Activated naive CD8-positive, alpha-beta T cell treated with anti-CD3 and anti-CD28 coated beads for 36 hours (primary cell): ENCODE measurements around the gene RBPMS2. TPM values are rescaled to one million over a fixed set of nuclear protein-coding genes. Genes with fewer than 3 reads are reported as not detected.
"Not testable (repeated sequence)": the region's sequence is repeated elsewhere in the genome, so short reads cannot be mapped to it uniquely, and the experiment has no call there.

Source experiments
- DNase-seq: peaks from one replicate; pipeline ENCODE4 v3.0.0; 2021
- H3K27ac Mint-ChIP-seq: one replicate; pipeline ENCODE4 v1.8.0; 2022; ENCODE audit warnings: mild to moderate bottlenecking, moderate library complexity, mixed read lengths
- H3K27me3 Mint-ChIP-seq: one replicate; pipeline ENCODE4 v1.8.0; 2022; ENCODE audit warnings: mild to moderate bottlenecking, mixed read lengths
- H3K36me3 Mint-ChIP-seq: one replicate; pipeline ENCODE4 v1.8.0; 2021; ENCODE audit warnings: mild to moderate bottlenecking, mixed read lengths
- H3K4me1 Mint-ChIP-seq: one replicate; pipeline ENCODE4 v1.8.0; 2021; ENCODE audit warnings: mixed read lengths
- H3K4me3 Mint-ChIP-seq: one replicate; pipeline ENCODE4 v1.8.0; 2022; ENCODE audit warnings: mild to moderate bottlenecking, moderate library complexity, mixed read lengths
- H3K9me3 Mint-ChIP-seq: one replicate; pipeline ENCODE4 v1.8.0; 2022; ENCODE audit warnings: mixed read lengths
- total RNA-seq, 2 experiments: library from RNA; stranded (reverse); gene quantifications; one replicate each; pipeline ENCODE4 v1.2.3, GENCODE V29; 2021

Gene RBPMS2
- total RNA-seq, 2 experiments from 2014 or later = not detected

DNA sequence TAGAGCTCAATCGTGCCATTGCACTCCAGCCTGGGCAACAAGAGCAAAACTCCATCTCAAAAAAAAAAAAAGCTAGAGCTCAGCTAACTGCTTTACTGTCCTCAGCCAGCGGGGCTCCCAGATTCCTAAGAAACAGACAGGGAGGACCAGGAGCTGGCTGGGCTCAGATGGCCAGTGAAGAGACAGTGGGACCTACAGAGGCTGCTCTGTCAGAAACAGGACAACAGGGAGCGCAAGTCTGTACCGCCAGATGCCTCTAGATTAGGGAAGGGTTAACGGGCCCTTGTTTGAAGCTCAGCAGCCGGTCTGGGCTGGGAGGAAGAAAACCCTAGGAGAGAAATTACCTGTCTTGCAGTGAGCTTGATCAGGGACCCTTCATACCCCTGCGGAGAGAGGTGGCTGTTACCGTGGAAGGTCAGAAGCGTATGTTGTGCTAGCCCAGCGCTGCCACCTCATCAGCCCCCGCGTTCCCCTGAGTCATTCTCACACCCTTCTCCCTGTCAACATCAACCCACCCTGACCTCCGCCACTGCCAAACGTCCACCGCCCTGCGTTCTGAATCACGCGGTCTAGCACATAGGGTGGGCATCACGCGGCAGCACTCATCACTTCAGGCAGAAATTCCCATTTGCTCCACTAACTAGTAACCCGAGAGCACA, 25.3 kb downstream of the RBPMS2 start:
- no peak overlapping the region for H3K27ac Mint-ChIP-seq
- no peaks in the 10 kb centered on the region for H3K36me3 Mint-ChIP-seq
- no peak overlapping the region for H3K4me3 Mint-ChIP-seq
- no peak for DNase-seq
- no peaks in the 10 kb centered on the region for H3K9me3 Mint-ChIP-seq
- no peaks in the 10 kb centered on the region for H3K27me3 Mint-ChIP-seq
- H3K4me1 Mint-ChIP-seq = no peaks in the 10 kb centered on the region

DNA sequence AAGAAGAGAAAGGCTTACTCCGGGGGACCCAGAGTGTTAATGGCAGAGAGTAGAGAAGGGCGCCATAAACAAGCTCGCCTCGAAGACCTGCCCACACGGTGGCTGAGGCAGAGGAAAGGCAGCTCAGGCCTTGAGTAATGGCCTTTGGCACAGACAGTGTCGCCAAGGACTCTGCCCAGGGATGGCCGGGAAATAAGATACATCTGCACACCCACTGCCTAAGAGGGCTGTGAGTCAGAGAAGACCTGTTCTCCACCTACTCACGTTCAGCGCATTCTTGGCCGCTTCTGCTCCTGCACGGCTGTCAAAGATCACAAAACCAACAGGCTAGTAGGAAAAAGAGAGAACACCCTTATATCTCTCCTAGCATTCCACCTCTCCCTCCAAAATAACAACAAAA, 26.2 kb downstream of the RBPMS2 start:
- no peaks in the 10 kb centered on the region for H3K36me3 Mint-ChIP-seq
- H3K4me3 Mint-ChIP-seq = no peak overlapping the region
- no peak for DNase-seq
- no peaks in the 10 kb centered on the region for H3K9me3 Mint-ChIP-seq
- no peak overlapping the region for H3K27ac Mint-ChIP-seq
- H3K27me3 Mint-ChIP-seq = no peaks in the 10 kb centered on the region
- no peaks in the 10 kb centered on the region for H3K4me1 Mint-ChIP-seq

DNA sequence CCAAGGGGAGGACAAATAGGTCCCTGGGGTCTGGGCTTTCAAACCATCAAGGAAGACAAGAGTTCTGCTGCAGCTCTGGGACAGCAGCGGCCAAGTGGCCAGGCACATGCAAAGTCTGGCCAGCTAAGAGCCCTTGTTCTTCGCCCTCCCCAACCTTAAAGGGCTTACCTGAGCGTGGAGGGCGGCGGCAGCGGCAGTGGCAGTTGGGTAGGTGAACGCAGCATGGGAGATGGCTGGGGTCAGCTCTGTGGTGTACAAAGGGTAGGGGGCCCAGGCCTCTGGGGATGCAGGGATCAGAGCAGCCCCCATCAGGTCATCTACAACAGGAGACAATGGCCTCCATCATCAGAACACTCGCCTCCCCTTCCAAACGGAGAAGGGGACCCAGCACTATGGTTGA, 27.1 kb downstream of the RBPMS2 start:
- Mint-ChIP-seq H3K4me3 (no peak overlapping the region), H3K27me3 (no peaks in the 10 kb centered on the region), H3K4me1 (no peaks in the 10 kb centered on the region), H3K9me3 (no peaks in the 10 kb centered on the region), H3K27ac (no peak overlapping the region), H3K36me3 (no peaks in the 10 kb centered on the region)
- no peak for DNase-seq

DNA sequence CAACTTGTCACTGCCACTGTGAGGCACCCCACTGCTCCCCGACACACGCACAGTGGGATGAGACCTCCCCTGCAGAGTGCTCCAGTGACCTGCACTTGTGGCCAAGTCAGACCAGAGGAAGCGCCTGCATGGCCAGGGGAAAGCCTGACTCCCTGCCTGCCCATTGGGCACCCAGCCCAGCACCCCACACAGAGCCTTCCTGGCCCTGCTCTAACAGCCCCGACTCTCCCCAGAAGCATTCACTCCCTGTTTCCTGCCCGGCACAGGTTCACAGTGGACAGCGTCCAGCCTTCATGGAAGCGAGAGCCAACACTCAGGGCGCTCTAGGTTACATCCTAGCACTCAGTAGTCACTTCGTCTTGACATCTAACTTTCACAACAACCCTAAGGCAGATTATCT, 27.8 kb downstream of the RBPMS2 start:
- no peak for DNase-seq
- Mint-ChIP-seq H3K27me3 (no peaks in the 10 kb centered on the region), H3K4me1 (no peaks in the 10 kb centered on the region), H3K9me3 (no peaks in the 10 kb centered on the region), H3K27ac (no peak overlapping the region), H3K36me3 (no peaks in the 10 kb centered on the region), H3K4me3 (no peak overlapping the region)

DNA sequence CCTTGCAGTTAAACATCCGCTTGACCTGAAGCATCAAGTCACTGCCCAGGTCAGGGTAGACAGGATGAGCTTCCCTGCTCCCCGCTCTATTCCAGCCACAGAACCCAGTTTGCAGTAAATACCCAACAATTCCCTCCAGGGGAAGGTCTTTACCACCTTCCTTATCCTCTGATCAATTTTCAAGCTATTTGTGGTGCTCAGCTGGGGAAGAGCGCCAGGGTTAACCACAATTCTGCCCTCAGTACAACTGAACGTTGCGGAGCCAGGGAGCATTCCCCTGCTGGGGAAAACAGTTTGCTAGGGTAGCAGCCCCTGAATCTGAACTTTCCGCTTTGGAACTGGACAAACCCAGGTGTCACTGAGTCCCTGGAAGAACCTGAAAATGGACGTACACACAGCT, 28.5 kb downstream of the RBPMS2 start:
- Mint-ChIP-seq H3K27ac (no peak overlapping the region), H3K9me3 (no peaks in the 10 kb centered on the region), H3K4me3 (no peak overlapping the region), H3K4me1 (no peaks in the 10 kb centered on the region), H3K36me3 (no peaks in the 10 kb centered on the region), H3K27me3 (no peaks in the 10 kb centered on the region)
- no peak for DNase-seq

DNA sequence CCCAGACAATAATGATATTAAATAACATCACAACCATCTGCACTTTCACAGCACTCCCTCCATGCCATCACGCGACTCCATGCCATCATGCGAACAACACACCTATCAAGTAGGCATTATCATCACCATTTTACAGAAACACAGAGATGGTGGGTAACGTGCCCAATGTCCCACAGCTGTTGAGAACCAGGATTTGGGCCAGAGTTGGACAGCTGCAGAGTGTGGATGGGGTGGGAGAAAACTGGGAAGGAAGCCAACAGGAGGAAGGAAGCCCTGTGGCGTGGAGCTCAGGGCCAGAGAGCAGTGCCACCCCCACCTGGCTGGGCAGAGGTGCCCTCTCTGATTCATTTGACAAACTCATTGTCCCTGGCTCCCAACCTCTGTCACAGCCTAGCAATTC, 29.0 kb downstream of the RBPMS2 start:
- Mint-ChIP-seq H3K4me1 (no peaks in the 10 kb centered on the region), H3K9me3 (no peaks in the 10 kb centered on the region), H3K27ac (no peak overlapping the region), H3K4me3 (no peak overlapping the region), H3K27me3 (no peaks in the 10 kb centered on the region), H3K36me3 (no peaks in the 10 kb centered on the region)
- no peak for DNase-seq

DNA sequence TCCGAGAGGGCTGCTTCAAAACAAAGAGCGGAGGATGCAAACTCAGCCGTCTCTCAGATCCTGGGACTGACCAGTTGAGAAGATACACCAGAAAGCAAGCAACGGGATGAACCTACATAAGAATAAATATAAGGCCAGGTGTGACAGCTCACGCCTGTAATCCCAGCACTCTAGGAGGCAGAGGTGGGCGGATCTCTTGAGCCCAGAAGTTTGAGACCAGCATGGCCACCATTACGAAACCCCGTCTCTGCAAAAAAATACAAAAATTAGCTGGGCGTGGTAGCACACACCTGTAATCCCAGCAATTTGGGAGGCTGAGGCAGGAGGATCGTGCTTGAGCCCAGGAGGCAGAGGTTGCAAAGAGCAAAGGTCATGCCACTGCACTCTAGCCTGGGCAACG, 31.7 kb downstream of the RBPMS2 start:
- Mint-ChIP-seq H3K9me3 (no peaks in the 10 kb centered on the region), H3K4me3 (no peak overlapping the region), H3K4me1 (no peaks in the 10 kb centered on the region), H3K27me3 (no peaks in the 10 kb centered on the region), H3K27ac (no peak overlapping the region), H3K36me3 (no peaks in the 10 kb centered on the region)
- DNase-seq = no peak

DNA sequence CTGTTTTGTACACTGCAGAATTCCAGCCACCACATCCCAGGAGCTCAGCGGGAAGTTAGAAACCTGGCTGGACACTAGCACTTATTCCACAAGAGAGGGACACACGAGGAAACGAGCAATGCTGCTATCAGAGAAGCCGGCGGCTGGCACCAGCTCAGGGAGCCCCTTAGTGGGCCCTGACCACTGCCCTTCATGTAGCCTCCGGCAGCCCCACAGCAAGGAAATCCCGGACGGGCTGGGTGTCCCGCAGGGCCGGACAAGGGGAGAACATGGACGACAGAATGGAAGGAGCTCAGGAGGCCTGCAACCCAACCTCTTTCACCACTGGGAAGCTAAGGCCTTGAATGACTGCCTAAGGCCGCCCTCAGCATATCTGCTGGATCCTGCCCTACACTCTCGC, 32.5 kb downstream of the RBPMS2 start:
- H3K27me3 Mint-ChIP-seq = no peaks in the 10 kb centered on the region
- no peaks in the 10 kb centered on the region for H3K4me1 Mint-ChIP-seq
- H3K36me3 Mint-ChIP-seq = no peaks in the 10 kb centered on the region
- H3K27ac Mint-ChIP-seq = no peak overlapping the region
- no peak for DNase-seq
- no peaks in the 10 kb centered on the region for H3K9me3 Mint-ChIP-seq
- H3K4me3 Mint-ChIP-seq = no peak overlapping the region

DNA sequence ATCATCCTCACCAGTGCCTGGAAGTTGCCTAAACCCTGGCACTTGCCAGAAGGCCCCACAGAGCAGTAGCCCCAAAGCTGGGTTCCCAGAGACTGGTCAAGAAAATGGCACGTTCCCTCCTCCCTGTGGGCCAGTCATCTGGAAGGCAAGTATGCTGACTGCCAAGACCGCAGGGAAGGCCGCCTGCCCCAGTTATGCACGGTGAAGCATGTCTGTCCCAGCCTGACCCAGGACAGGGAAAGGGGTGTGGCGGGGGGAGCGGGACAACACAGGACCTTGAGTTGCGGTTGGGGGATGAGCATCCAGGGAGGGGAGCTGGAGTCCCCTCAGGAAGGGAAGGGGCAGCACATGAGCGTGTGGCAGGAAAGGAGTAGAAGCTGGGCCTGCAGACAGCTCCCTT, 33.0 kb downstream of the RBPMS2 start:
- no peak for DNase-seq
- no peaks in the 10 kb centered on the region for H3K4me1 Mint-ChIP-seq
- no peaks in the 10 kb centered on the region for H3K27me3 Mint-ChIP-seq
- H3K27ac Mint-ChIP-seq = no peak overlapping the region
- H3K9me3 Mint-ChIP-seq = no peaks in the 10 kb centered on the region
- H3K4me3 Mint-ChIP-seq = no peak overlapping the region
- no peaks in the 10 kb centered on the region for H3K36me3 Mint-ChIP-seq

DNA sequence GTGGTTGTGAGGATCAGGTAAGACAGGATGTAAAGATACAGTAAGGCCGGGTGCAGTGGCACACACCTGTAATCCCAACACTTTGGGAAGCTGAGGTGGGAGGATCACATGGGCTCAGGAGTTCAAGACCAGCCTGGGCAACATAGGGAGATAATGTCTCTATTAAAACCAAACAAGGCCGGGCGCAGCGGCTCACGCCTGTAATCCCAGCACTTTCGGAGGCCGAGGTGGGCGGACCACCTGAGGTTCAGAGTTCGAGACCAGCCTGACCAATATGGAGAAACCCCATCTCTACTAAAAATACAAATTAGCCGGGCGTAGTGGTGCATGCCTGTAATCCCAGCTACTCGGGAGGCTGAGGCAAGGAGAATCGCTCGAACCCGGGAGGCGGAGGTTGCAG, 33.7 kb downstream of the RBPMS2 start:
- H3K4me3 Mint-ChIP-seq, H3K27me3 Mint-ChIP-seq, H3K36me3 Mint-ChIP-seq, H3K9me3 Mint-ChIP-seq, H3K4me1 Mint-ChIP-seq, DNase-seq, H3K27ac Mint-ChIP-seq: not testable (repeated sequence)

DNA sequence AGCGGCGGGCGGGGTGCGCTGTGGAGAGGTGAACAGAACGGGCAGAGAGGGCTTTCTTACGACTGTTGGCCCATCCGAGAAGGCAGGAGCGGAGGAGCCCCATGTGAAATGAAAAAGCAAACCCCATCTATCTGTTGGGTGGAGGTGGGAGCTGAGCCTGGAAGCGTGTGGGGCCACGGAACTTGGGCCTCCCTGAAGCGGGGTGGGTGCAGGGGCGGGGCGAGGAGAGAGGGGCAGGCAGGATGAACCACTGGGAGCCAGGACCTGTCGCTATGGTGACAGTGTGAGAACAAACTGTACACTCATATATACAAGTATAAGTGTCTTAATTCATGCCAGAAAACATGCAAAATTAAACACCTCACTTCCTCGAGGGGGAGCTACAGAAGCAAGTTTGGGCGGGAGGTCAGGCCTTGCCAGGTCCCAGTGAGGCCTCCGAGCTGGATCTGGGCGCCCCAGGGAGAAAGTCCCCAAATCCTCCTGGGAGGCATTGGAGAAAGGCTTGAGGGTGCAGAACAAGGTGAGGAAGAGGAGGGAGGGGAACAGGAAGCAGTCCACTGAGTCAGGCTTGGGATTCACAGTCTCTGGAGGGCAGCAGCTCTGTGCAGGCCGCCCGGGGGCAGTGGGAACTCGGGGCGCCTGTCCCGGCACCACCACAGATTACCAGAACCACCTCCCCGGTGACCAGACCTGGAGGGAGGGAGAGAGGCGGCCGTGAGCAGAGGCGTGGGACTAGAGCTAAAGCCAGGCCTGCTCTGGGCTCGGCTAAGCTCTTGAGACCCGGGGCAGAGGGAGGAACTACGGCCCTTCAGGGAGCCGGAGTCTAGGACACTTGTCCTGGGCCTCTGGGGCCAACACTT, 34.8 kb downstream of the RBPMS2 start:
- no peak overlapping the region for H3K27ac Mint-ChIP-seq
- no peaks in the 10 kb centered on the region for H3K36me3 Mint-ChIP-seq
- DNase-seq = no peak
- H3K27me3 Mint-ChIP-seq = no peaks in the 10 kb centered on the region
- no peak overlapping the region for H3K4me3 Mint-ChIP-seq
- no peaks in the 10 kb centered on the region for H3K9me3 Mint-ChIP-seq
- no peaks in the 10 kb centered on the region for H3K4me1 Mint-ChIP-seq

DNA sequence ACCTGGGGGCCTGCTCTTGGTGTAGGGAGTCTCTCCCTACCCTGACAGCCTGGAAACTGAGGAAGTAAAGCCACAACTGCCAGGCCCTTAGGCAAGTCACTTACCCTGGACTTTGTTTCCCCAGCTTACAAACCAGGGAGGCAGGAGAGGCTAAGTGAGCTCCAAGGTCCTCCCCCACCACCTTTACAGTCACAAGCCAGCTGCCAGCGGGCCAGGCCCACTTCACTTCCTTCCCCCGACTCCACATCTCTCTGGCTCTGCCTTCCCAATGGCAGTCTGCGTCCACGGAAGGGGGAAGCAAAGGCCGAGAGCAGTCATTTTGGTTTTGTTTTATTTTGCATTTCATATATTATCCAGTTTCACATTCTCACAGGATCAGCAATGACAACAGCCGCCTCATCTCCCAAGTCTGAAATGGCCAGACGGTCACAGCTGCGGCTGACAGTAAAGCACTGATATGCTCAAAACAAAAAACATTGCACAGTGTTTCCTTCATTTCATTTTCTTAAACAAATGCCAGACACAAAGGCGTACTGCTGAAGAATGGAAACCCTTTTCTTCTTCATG, 35.7 kb downstream of the RBPMS2 start:
- H3K4me3 Mint-ChIP-seq = no peak overlapping the region
- H3K27ac Mint-ChIP-seq = no peak overlapping the region
- no peaks in the 10 kb centered on the region for H3K36me3 Mint-ChIP-seq
- no peaks in the 10 kb centered on the region for H3K4me1 Mint-ChIP-seq
- H3K9me3 Mint-ChIP-seq = no peaks in the 10 kb centered on the region
- no peaks in the 10 kb centered on the region for H3K27me3 Mint-ChIP-seq
- DNase-seq = no peak

DNA sequence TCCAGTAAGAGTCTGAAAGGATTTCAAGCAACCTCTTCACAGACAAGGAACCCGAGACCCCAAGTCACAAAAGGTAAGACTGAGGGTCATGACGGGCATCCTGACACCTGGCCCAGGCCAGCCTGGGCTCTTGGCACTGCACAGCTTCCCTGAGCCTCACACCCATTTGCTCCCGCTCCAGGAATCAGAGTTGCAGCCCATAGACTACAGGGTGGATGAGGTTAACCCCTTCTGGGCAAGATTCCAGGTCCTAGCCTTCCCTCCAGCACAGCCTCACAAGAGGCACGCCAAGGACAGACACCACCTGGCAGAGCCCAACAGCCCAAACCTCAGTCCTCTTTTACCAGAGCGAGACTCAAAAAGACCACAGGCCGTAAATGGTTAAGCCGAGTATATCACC, 36.2 kb downstream of the RBPMS2 start:
- H3K4me3 Mint-ChIP-seq = no peak overlapping the region
- no peaks in the 10 kb centered on the region for H3K36me3 Mint-ChIP-seq
- no peak for DNase-seq
- H3K4me1 Mint-ChIP-seq = no peaks in the 10 kb centered on the region
- H3K27ac Mint-ChIP-seq = no peak overlapping the region
- no peaks in the 10 kb centered on the region for H3K27me3 Mint-ChIP-seq
- H3K9me3 Mint-ChIP-seq = no peaks in the 10 kb centered on the region

DNA sequence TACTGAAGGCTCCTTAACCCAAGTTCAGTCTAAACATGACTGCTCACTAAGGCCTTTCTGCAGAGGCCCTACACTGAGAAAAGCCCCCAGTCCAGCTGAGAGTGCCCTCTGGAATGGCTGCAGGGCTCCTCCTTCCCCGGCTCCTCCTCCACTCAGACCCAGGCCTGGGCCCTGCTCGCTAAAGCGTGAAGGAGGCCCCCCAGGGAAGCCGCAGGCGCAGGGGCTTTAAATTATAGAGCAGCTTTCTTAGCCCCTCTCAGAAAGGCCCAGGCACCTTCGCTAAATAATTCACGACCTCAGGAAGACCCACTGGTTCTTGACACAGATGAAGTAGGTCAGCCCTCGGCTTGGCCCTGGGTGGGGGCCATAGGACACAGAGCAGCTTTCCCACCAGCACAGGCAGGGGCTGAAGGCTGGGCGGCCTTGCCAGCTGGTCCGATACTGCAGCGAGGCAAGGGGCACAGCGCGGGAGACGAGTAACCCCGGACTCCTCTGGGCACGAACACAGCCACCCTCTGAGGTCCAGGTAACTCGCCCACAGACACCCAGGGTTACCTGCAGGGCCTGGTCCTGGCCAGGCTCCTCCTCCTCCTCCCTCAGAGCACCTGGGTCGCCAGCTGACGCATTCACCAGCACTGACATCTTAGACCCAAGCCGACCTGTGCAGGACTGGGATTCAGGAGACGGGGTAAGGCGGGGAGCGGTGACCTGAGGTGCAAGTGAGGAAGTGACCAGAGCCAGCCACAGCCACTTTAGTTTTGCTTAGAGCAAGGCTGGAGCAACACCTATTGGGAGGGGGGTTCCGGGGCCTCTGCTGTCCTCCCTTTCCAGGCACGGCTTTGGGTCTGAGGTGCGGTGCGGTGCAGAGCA, 36.9 kb downstream of the RBPMS2 start:
- Mint-ChIP-seq H3K27me3 (no peaks in the 10 kb centered on the region), H3K36me3 (no peaks in the 10 kb centered on the region), H3K4me3 (no peak overlapping the region), H3K27ac (no peak overlapping the region), H3K9me3 (no peaks in the 10 kb centered on the region), H3K4me1 (no peaks in the 10 kb centered on the region)
- no peak for DNase-seq
